HCT116 (cell line): Measurements from ENCODE around the gene NRXN2. TPM values are rescaled to one million over a fixed set of nuclear protein-coding genes. Genes with fewer than 3 reads are reported as not detected.

Source experiments
- ATAC-seq: fragments of 200-7000 bp; cut with Tn5 transposase; 2 replicates; pipeline ENCODE4 v1.9.1; 2020; ENCODE audit warnings: mild to moderate bottlenecking, moderate library complexity
- BruUV-seq: library from RNA; stranded (reverse); fragments of 400-500 nt; replicated peaks from 2 replicates; lab custom pipeline; 2021; lab: Mats Ljungman, UMichigan
- CTCF ChIA-PET: fragments of 300-600 bp; sonication (Branson Sonifier 250); formaldehyde crosslinking; loops from one replicate; lab custom pipeline; 2021; ENCODE audit warnings: antibody characterized with exemption; lab: Charles Lee
- POLR2A ChIA-PET: fragments of 300-600, 350-600 bp; sonication (Branson Sonifier 250); formaldehyde crosslinking; loops from one replicate; lab custom pipeline; 2021; ENCODE audit warnings: antibody characterized with exemption; lab: Charles Lee
- RAD21 ChIA-PET, 2 experiments: fragments of 300-600 bp; sonication (Branson Sonifier 250); formaldehyde crosslinking; loops; one replicate each; lab custom pipeline; 2023; ENCODE audit warnings: low total read pairs in 2 of 2; ENCODE audit not compliant: uncharacterized antibody in 2 of 2, unreplicated experiment in 2 of 2, low non-redundant PET in 1 of 2; lab: Charles Lee
- DNase-seq: peaks from one replicate; pipeline ENCODE4 v3.0.0-alpha.2; 2010; ENCODE audit warnings: low read depth, low spot score
- H2AFZ ChIP-seq: fragments of 200-600 bp; shearing (Covaris generic), sonication (generic); 2 replicates; pipeline ENCODE4 v1.6.1; 2017; ENCODE audit warnings: low read depth, mixed run types, mixed read lengths, antibody characterized with exemption, low read length; ENCODE audit not compliant: poor library complexity, severe bottlenecking
- H3K27ac ChIP-seq: 2 replicates; pipeline ENCODE4 v1.5.1; 2012; ENCODE audit warnings: low read depth, low read length
- H3K27me3 ChIP-seq: fragments of 200-600 bp; sonication (generic); 2 replicates; pipeline ENCODE4 v1.6.1; 2016; ENCODE audit warnings: mixed run types, low read length, mixed read lengths; ENCODE audit not compliant: insufficient read depth
- H3K36me3 ChIP-seq, 2 experiments: fragments of 200-500 bp in 1 of 2; fragments of 200-600 bp in 1 of 2; sonication (Bioruptor generic) in 1 of 2; sonication (generic) in 1 of 2; 2 replicates each; pipeline versions ENCODE4 v1.5.1 to v1.6.1; 2014 to 2016; ENCODE audit warnings: low read length in 2 of 2, inconsistent platforms in 1 of 2, mixed read lengths in 1 of 2, mixed run types in 1 of 2; ENCODE audit not compliant: insufficient read depth in 2 of 2, control insufficient read depth in 1 of 2
- H3K4me1 ChIP-seq, 2 experiments: fragments of 200-600 bp in 1 of 2; sonication (generic) in 1 of 2; 2 replicates each; pipeline versions ENCODE4 v1.5.1 to v1.6.1; 2012 to 2017; ENCODE audit warnings: low read length in 2 of 2, inconsistent platforms in 1 of 2, mild to moderate bottlenecking in 1 of 2, mixed read lengths in 1 of 2, mixed run types in 1 of 2, moderate library complexity in 1 of 2; ENCODE audit not compliant: insufficient read depth in 2 of 2, control insufficient read depth in 1 of 2
- H3K4me2 ChIP-seq: fragments of 200-600 bp; sonication (generic); 2 replicates; pipeline ENCODE4 v1.6.1; 2017; ENCODE audit warnings: mixed run types, low read length, mixed read lengths
- H3K4me3 ChIP-seq, 2 experiments: fragments of 200-600 bp in 1 of 2; sonication (generic) in 1 of 2; replicated peaks in 1 of 2; 2 replicates each; pipeline ENCODE4 v1.5.1; 2011 to 2016; ENCODE audit warnings: low read length in 2 of 2, control low read depth in 1 of 2, low read depth in 1 of 2, mild to moderate bottlenecking in 1 of 2, mixed read lengths in 1 of 2, mixed run types in 1 of 2
- H3K79me2 ChIP-seq: fragments of 200-600 bp; sonication (generic); 2 replicates; pipeline ENCODE4 v1.6.1; 2017; ENCODE audit warnings: mild to moderate bottlenecking, mixed run types, low read length, moderate library complexity, mixed read lengths; ENCODE audit not compliant: insufficient read depth
- H3K9ac ChIP-seq: fragments of 200-600 bp; sonication (generic); 2 replicates; pipeline ENCODE4 v1.6.1; 2016; ENCODE audit warnings: low read length, mixed read lengths
- H3K9me2 ChIP-seq: fragments of 200-600 bp; sonication (generic), shearing (Covaris generic); 2 replicates; pipeline ENCODE4 v1.6.1; 2017; ENCODE audit warnings: mixed run types, mild to moderate bottlenecking, moderate library complexity; ENCODE audit not compliant: insufficient read depth
- H3K9me3 ChIP-seq, 2 experiments: fragments of 200-500 bp in 1 of 2; fragments of 200-600 bp in 1 of 2; sonication (Bioruptor generic) in 1 of 2; sonication (generic) in 1 of 2; 2 replicates each; pipeline ENCODE4 v1.6.1; 2014 to 2017; ENCODE audit warnings: low read length in 2 of 2, mixed read lengths in 2 of 2, inconsistent platforms in 1 of 2, low read depth in 1 of 2, mild to moderate bottlenecking in 1 of 2, mixed run types in 1 of 2, moderate library complexity in 1 of 2; ENCODE audit not compliant: control insufficient read depth in 1 of 2, insufficient read depth in 1 of 2
- H4K20me1 ChIP-seq: fragments of 200-600 bp; sonication (generic), shearing (Covaris generic); 2 replicates; pipeline ENCODE4 v1.6.1; 2017; ENCODE audit warnings: mixed run types, mild to moderate bottlenecking, moderate library complexity; ENCODE audit not compliant: insufficient read depth
- ATF3 ChIP-seq: IDR thresholded peaks from 2 replicates; pipeline ENCODE4 v1.6.1; 2012
- CBX3 ChIP-seq: IDR thresholded peaks from 2 replicates; pipeline ENCODE4 v1.6.1; 2012; ENCODE audit warnings: low read depth
- CEBPB ChIP-seq: IDR thresholded peaks from 2 replicates; pipeline ENCODE4 v1.6.1; 2012; ENCODE audit warnings: low read depth
- CTCF ChIP-seq, 3 experiments: fragments of 200-600 bp in 1 of 3; sonication (generic) in 1 of 3; IDR thresholded peaks in 2 of 3; conservative IDR thresholded peaks in 1 of 3; 2 replicates each; pipeline ENCODE4 v1.5.1; 2012 to 2017; ENCODE audit warnings: low read depth in 2 of 3, low read length in 2 of 3, antibody characterized with exemption in 1 of 3, borderline replicate concordance in 1 of 3, control low read depth in 1 of 3, mild to moderate bottlenecking in 1 of 3, mixed read lengths in 1 of 3, mixed run types in 1 of 3, moderate library complexity in 1 of 3; ENCODE audit not compliant: insufficient read depth in 1 of 3
- EGR1 ChIP-seq: IDR thresholded peaks from 2 replicates; pipeline ENCODE4 v1.6.1; 2012; ENCODE audit warnings: low read depth
- ELF1 ChIP-seq: IDR thresholded peaks from 2 replicates; pipeline ENCODE4 v1.6.1; 2012; ENCODE audit warnings: low read depth, borderline replicate concordance
- EZH2 ChIP-seq: fragments of 200-600 bp; sonication (generic); IDR thresholded peaks from 2 replicates; pipeline ENCODE4 v1.6.1; 2017; ENCODE audit warnings: antibody characterized with exemption, mixed run types
- EZH2phosphoT487 ChIP-seq: fragments of 200-600 bp; IDR thresholded peaks from 2 replicates; pipeline ENCODE4 v1.6.1; 2018; ENCODE audit warnings: antibody characterized with exemption, borderline replicate concordance
- FOSL1 ChIP-seq: IDR thresholded peaks from 2 replicates; pipeline ENCODE4 v1.6.1; 2012; ENCODE audit warnings: low read depth
- MAX ChIP-seq: IDR thresholded peaks from 2 replicates; pipeline ENCODE4 v1.6.1; 2012
- POLR2AphosphoS5 ChIP-seq: IDR thresholded peaks from 2 replicates; pipeline ENCODE4 v1.6.1; 2011; ENCODE audit warnings: mild to moderate bottlenecking, low read depth, low read length, moderate library complexity
- REST ChIP-seq: IDR thresholded peaks from 2 replicates; pipeline ENCODE4 v1.6.1; 2012; ENCODE audit warnings: low read depth
- SIN3A ChIP-seq: IDR thresholded peaks from 2 replicates; pipeline ENCODE4 v1.6.1; 2012; ENCODE audit warnings: low read depth
- SP1 ChIP-seq: IDR thresholded peaks from 2 replicates; pipeline ENCODE4 v1.6.1; 2012; ENCODE audit warnings: low read depth
- SRF ChIP-seq: IDR thresholded peaks from 2 replicates; pipeline ENCODE4 v1.6.1; 2012; ENCODE audit warnings: low read depth
- TCF7L2 ChIP-seq: IDR thresholded peaks from 2 replicates; pipeline ENCODE4 v1.7.0; 2011; ENCODE audit warnings: borderline replicate concordance, inconsistent platforms; ENCODE audit not compliant: insufficient read depth, insufficient read length; ENCODE audit errors: extremely low read depth
- YY1 ChIP-seq: IDR thresholded peaks from 2 replicates; pipeline ENCODE4 v1.6.1; 2011; ENCODE audit warnings: low read length, low read depth, moderate library complexity, mild to moderate bottlenecking; ENCODE audit not compliant: insufficient replicate concordance; ENCODE audit errors: extremely low read depth
- ZBTB33 ChIP-seq: IDR thresholded peaks from 2 replicates; pipeline ENCODE4 v1.6.1; 2011; ENCODE audit warnings: mild to moderate bottlenecking, low read length, moderate library complexity; ENCODE audit not compliant: insufficient replicate concordance; ENCODE audit errors: extremely low read depth
- ZNF274 ChIP-seq: fragments of 200-500 bp; sonication (Bioruptor generic); IDR thresholded peaks from 2 replicates; pipeline ENCODE4 v1.6.1; 2014; ENCODE audit warnings: mild to moderate bottlenecking, low read depth, low read length, inconsistent platforms
- intact Hi-C: fragments of 100-400 bp; cut with micrococcal nuclease; formaldehyde crosslinking; loops from 2 replicates; pipeline ENCODE4 v1.10.0; 2022
- total RNA-seq: library from RNA; stranded (reverse); gene quantifications from one replicate; pipeline ENCODE4 v1.2.1, GENCODE V29; 2021; ENCODE audit not compliant: unreplicated experiment

Gene NRXN2
- total RNA-seq, 1 experiment from 2014 or later = 1.5 TPM

- H3K4me3 ChIP-seq = no peak overlapping the region
- no peaks in the 10 kb centered on the region for H3K9me3 ChIP-seq
- H3K36me3 ChIP-seq = peaks cover 96 to 98% of the 10 kb centered on the region in 2 experiments
- no peaks in the 10 kb centered on the region for H3K27me3 ChIP-seq
- intact Hi-C loops = no loop called here
- DNase-seq = no peak
- ChIA-PET RAD21 (no interaction called here), POLR2A (no interaction called here), CTCF (interaction anchor here (0.8 kb wide), 1 partner anchor 10 kb away, joined by 3 read pairs; no protein-coding TSS in a partner anchor)
- H3K4me2 ChIP-seq = no peak overlapping the region
- no peak for TF ChIP-seq SIN3A
- TF ChIP-seq ELF1 = no peak
- TF ChIP-seq YY1 = no peak
- TF ChIP-seq FOSL1 = no peak
- no peak for TF ChIP-seq ZBTB33
- TF ChIP-seq REST = no peak
- no peak for TF ChIP-seq SRF
- no peak for TF ChIP-seq CEBPB
- no peak for TF ChIP-seq SP1
- no peak for TF ChIP-seq ATF3
- no peak for TF ChIP-seq MAX
- no peak for TF ChIP-seq TCF7L2
- no peak for TF ChIP-seq EZH2
- TF ChIP-seq EZH2phosphoT487 = no peak
- no peak for TF ChIP-seq CTCF (IDR thresholded peaks at IDR 0.05 in 2 of 3, conservative IDR thresholded peaks at IDR 0.05 in 1 of 3; ENCODE audit: borderline replicate concordance in 1 of 3, insufficient read depth in 1 of 3, low read depth in 2 of 3, low read length in 2 of 3)
- no peak for TF ChIP-seq CBX3
- no peak for TF ChIP-seq POLR2AphosphoS5
- no peak for TF ChIP-seq EGR1
- no peak for TF ChIP-seq ZNF274
- BruUV-seq = no TSS peak
- peaks cover 100% of the 10 kb centered on the region for H3K79me2 ChIP-seq
- H3K9me2 ChIP-seq = no peaks in the 10 kb centered on the region
- H2AFZ ChIP-seq = no peak overlapping the region
- H3K27ac ChIP-seq = no peak overlapping the region
- H4K20me1 ChIP-seq = peaks cover 72% of the 10 kb centered on the region
- H3K4me1 ChIP-seq = peaks cover 5 to 8% of the 10 kb centered on the region in 2 experiments; a peak in 3 of 4 replicates
- H3K9ac ChIP-seq = no peak overlapping the region
- ATAC-seq = no peak
These were observed 48.9 kb upstream of the NRXN2 start for GRCh38 chr11:64771861-64772260.
